HG02798 (cell line): ENCODE data around the gene SUPT20HL1.
"Not testable (repeated sequence)": the region's sequence is repeated elsewhere in the genome, so short reads cannot be mapped to it uniquely, and the experiment has no call there.

Experiments
- ATAC-seq: cut with Tn5 transposase; IDR thresholded peaks from one replicate; pipeline ENCODE4 v1.9.1; 2021; ENCODE audit warnings: mild to moderate bottlenecking; ENCODE audit not compliant: unreplicated experiment, poor library complexity

The SUPT20HL1 gene

DNA sequence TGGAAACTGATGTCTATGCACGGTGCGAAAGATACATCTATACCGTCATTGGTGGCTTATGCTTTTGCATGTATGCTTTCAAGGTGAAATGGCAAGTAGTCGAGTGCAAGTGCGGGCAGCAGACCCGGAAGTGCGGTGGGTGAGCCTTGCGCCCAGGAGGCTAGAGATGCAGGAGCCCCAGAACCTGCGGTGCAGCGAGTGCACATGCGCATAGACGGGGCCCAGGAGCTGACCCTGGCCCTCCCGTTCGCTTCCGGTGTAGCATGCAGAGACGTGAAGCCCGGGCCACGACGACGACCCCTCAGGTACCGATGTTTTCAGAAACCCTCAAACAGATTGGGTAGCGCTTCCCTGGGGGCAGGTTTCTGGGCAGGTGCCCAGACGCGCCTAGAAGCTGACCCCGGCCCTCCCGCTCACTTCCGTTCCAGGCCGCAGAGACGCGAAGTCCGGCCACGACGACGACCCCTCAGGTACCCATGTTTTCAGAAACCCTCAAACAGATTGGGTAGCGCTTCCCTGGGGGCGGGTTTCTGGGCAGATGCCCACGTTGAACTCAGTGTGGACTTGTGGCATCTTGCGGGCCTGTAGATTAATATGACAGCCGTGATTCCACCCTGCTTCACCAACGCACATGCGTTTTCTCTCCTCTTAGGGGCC lies 1.8 kb downstream of the SUPT20HL1 start:
- not testable (repeated sequence) for ATAC-seq

DNA sequence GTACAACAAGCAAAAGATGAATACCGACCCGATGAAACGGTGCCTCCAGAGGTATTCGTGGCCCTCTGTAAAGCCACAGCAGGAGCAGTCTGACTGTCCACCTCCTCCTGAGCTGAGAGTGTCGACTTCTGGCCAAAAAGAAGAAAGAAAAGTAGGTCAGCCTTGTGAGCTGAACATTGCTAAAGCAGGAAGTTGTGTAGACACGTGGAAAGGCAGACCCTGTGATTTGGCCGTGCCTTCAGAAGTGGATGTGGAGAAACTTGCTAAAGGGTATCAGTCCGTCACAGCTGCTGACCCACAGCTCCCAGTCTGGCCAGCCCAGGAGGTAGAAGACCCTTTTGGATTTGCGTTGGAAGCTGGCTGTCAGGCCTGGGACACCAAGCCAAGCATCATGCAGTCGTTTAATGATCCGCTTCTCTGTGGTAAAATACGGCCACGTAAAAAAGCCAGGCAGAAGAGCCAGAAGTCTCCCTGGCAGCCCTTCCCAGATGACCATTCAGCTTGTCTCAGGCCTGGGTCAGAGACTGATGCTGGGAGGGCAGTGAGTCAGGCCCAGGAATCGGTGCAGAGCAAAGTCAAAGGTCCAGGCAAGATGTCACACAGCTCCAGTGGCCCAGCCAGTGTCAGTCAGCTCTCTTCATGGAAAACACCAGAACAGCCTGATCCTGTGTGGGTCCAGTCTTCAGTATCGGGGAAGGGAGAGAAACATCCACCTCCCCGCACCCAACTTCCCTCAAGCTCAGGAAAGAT lies 3.2 kb downstream of the SUPT20HL1 start:
- ATAC-seq: not testable (repeated sequence)

DNA sequence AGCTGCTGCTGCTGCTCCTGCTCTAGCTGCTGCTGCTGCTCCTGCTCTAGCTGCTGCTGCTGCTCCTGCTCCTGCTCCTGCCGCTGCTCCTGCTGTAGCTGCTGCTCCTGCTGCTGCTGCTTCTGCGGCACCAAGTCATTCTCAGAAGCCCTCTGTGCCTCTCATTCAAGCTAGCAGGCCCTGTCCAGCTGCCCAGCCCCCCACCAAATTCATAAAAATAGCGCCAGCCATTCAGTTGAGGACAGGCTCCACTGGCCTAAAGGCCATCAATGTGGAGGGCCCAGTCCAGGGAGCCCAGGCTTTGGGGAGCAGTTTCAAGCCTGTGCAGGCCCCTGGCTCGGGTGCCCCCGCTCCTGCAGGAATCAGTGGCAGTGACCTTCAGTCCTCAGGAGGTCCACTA lies 3.9 kb downstream of the SUPT20HL1 start:
- no peak for ATAC-seq

DNA sequence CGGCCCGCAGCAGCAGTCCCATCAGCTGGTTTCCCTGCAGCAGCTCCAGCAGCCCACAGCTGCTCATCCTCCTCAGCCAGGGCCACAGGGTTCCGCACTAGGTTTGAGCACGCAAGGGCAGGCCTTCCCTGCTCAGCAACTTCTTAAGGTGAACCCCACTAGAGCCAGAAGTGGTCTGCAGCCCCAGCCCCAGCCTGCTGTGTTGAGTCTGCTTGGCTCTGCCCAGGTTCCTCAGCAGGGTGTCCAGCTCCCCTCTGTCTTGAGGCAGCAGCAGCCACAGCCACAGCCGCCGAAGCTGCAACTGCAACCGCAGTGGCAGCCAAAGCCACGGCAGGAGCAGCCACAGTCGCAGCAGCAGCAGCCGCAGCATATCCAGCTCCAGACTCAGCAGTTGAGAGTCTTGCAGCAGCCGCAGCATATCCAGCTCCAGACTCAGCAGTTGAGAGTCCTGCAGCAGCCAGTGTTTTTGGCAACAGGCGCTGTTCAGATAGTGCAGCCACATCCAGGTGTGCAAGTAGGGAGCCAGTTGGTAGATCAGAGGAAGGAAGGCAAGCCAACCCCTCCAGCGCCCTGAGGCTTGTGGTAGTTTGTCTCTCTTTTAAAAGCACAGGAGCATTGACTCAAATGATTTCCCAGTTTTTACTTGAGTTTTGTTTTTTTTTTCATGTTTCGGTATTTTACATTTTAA lies 4.6 kb downstream of the SUPT20HL1 start:
- no peak for ATAC-seq

DNA sequence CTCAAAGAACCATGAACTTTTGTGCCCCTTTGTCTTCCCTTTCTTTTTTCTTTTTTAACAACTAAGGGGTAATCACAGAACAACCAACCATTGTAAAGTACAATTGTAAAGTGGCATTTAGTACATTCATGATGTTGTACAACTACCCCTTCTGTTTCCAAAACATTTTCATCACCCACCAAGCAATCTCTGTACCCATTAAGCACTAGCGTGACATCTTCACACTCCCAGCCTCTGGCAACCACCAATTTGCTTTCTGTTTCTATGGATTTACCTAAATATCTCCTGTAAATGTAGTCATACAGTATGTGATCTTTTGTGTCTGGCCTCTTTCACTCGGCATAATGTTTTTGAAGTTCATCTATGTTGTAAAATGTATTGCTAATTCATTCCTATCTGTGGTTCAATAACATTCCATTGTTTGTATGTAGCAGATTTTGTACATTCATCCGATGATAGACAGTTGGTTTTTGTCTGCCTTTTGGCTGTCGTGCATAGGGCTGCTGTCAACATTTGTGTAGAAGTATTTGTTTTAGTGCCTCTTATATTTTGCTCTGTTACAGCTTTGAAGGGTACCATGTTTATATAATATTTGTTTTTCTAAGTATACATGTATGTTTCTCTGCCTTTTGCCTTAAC lies 6.4 kb downstream of the SUPT20HL1 start:
- ATAC-seq: not testable (repeated sequence)

DNA sequence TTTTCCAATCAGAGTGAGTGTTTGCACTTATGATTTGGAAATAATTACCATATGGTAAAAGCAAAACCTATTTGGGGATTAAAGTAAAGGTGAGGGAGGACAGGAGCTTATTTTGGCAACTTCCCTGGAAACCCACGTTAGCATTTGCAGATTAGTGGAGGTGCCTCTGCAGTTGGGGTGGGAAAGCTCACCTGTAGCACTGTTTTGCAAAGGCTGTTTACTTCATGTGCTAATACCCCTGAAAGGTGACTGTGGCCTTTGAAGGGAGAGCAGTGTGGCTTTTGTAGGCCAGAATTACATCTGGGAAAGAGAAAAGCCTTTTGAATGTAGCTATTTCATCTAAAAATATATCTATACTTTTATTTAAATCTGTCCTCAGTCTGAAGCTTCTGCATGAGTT lies 9.4 kb downstream of the SUPT20HL1 start:
- no peak for ATAC-seq

DNA sequence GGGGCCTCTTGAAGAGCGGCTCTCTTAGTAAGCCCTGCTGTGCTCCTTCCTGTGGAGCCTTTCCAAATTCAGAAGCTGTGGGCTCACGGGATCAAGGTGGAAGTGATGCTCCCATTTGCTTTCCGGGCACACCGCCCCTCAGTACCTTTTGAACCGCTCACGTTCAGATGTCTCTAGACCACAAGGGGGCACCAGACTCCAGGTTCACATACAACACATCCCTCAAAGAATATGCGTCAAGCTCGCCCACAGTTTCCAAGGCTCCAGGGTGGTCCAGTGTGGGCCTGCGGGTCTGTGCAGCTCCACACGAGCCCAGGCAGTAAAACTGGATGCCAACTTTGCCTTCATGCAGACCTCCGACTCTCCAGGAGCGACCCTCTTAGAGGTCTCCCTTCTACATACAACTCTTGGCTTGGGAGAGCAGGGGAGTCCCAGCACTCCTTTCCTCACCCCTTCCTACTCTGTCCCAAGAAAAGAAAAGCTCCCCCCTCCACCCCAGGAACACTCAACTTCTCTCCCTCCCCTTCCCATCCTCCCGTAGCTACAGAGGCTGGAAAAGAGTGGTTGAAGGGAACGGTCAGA lies 11.0 kb downstream of the SUPT20HL1 start:
- ATAC-seq: peak; percentile 66

DNA sequence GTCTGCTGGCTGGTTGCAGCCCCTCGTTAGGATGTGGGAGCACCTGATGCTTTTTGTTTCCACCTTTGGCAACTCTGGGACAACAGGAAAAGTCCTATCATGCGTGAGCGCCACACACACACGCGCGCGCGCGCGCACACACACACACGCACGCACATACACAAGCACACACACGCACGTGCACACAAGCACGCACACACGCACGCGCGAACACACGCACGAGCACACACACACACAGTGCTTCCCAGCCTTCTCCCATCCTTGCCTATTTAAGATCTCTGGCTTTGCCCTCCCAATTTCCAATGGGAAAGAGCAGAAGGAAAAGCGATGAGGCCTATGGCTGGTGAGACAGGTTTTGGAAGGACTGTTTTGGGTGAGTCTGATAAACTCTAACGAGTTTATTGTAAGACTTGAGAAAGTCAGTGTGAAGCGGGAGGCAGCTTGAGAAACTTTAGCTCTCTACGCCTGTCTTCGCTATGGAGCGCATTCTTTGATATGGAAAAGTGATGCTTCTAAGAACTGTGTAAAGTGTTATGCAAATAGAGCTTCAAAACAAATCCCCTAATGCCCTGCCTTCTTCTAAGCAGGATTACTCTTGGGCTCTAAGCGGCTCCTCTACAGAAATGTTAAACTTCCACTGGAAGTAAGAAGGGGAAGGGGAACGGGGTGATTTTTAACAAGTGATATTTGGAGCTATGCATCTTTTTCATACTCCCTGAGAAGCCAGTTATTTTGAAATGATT lies 11.8 kb downstream of the SUPT20HL1 start:
- no peak for ATAC-seq

DNA sequence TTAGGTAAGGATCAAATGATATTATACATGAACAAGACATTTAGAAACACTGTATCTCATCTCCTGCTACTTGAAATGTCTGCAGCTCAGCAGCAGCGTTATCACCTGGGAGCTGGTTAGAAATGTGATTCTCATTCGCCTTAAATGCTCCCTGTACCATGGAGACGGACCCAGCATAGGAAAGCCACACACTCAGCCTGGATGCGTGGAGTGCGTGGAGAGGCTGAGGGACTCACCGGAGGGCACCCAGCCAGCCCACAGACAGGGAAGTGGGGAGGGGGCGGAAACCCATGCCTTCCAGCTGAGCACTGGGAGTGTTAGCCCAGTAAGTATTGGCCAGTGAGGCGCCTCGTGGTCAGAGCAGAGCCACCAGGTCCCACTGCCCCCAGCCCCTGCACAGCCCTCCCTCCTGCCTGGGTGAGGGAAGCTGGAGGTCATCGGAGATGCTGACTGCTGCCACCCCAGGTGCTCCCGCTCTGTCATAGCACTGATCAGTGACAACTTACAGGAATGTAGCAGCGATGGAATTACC lies 15.2 kb downstream of the SUPT20HL1 start:
- ATAC-seq: no peak

DNA sequence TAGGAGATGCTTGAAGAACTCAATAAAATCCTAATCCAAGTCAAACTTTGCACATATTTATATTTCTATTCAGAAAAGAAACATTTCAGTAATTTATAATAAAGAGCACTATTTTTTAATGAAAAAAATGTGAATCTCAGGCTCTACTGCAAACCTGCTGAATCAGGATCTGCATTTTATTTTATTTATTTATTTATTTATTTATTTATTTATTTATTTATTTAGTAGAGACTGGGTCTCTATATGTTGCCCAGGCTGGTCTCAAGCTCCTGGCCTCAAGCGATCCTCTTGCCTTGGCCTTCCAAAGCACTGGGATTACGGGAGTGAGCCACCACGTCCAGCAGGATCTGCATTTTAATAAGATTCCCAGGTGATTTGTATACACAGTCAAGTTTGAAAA lies 16.0 kb downstream of the SUPT20HL1 start:
- no peak for ATAC-seq

DNA sequence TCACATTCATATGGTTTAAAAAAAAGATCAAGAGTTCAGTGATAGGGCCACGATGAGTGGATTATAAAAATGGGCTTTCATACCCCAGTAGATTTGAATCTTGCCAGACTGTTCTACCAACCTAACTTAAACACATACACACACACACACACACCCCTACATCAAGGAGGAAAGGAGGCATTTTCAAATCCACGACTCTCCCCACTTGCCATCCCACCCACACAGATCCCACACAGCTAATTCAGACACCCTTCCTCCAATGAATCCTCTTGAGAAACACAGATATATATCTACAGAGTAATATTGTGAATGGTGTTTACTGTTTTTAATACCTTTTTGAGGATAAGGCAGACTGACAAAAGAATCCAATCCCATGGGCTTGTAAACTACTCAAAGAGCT lies 16.8 kb downstream of the SUPT20HL1 start:
- ATAC-seq: no peak

DNA sequence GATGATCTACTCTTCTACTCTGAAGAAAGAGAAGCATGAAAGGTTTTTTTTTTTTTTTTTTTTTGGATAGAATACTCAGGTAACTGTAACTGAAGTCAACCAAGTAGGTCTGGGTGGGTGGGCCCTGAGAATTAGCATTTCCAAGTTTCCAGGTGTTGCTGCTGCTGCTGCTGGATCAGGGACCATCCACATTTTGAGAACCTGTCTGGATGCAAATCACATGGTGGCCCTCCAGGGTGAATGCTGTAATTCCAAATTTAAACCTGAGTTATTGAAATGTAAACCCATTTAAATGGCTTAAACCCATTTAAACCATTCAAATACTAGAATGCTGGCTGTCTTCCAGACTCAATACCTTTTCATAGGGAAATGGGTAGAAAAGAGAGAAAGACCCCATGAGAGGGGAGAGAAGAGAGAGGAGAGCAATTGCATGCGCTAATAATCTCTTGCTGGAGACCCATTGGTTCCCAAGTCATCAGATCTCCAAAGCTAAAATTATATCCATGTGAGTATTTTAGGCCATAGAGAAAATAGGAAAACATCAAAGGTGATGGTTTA lies 17.6 kb downstream of the SUPT20HL1 start:
- ATAC-seq: no peak

DNA sequence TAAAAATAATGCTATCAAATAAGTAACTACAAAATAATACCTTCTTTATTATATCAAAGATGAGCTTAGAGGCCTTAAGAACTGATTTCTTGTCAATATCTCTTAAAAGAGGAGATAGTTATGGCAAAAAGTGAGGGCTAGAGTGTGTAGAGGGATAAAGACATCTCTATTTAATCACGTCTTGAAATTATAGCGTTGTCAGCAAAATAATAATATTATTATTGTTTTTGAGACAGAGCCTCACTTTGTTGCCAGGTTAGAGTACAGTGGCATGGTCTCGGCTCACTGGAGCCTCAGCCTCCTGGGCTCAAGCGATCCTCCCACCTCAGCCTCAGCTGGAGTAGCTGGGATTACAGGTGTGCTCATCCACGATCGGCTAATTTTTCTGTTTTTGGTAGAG lies 18.3 kb downstream of the SUPT20HL1 start:
- ATAC-seq: no peak

DNA sequence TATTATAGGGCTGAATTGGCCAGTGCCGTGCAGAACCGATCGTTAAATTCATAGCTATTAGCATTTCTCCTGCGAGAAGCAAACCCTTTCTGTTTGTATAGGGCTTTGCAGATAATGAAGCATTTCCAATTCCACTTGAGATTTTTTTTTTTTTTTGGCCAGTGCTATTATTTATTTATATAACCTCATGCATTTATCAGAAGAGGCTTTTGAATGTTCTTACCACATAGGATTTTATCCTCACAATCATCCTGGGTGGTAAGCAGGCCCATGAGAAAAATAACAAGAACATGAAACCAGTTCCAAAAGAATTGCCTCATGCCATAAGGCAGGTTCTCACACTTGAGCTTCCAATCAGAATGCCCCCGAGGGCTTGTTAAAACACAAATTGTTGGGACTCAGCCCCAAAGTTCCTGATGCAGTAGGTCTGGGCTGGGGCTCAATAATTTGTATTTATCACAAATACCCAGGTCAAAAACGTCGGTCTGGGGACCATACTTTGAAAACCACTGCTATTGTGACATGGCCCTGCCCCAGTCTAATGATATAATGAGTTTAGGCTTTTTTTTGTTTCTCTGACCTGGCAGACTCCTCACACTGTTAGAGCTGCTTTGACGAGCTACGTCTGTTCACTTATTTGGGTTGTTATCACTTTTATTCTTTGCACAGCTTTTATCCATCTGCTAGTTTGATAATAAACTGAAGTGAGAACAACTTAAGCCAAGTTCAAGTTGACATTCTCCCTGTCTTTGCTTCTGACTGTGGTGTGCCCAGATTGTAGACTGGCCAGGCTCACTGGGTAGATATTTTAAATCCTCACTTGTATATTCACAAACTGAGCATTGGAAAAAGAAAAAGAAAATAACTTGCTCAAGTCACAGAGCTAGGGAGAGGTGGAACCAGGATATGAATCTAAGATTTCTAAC lies 20.1 kb downstream of the SUPT20HL1 start:
- ATAC-seq: no peak

DNA sequence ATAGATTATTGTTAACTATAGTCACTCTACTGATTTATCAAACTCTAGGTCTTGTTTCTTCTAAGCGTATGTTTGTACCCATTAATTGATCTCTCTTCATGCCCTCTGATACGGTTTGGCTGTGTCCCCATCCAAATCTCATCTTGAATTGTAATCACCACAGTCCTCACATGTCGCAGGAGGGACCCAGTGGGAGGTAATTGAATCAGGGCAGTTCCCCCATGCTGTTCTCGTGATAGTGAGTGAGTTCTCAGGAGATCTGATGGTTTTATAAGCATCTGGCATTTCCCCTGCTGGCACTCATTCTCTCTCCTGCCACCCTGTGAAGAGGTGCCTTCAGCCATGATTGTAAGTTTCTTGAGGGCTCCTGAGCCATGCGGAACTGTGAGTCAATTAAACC lies 21.9 kb downstream of the SUPT20HL1 start:
- not testable (repeated sequence) for ATAC-seq

DNA sequence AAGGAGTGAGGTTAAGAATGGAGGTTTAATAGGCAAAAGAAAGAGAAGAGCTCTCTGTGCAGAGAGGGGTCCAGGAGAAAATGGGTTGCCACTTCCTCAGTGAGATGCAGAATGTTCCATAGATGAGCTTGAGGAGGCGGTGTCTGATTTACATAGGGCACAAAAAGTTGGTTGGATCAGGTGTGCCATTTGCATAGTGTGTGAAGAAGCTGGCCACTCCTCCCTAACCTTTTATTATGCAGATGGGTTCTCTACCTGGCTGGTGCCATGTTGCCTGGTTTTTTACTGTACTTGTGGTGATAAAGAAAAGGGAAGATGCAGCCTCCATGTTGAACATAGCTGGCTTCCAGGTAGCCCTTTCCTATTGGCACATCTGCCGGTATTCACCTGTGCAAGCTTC lies 27.3 kb downstream of the SUPT20HL1 start:
- ATAC-seq: no peak

DNA sequence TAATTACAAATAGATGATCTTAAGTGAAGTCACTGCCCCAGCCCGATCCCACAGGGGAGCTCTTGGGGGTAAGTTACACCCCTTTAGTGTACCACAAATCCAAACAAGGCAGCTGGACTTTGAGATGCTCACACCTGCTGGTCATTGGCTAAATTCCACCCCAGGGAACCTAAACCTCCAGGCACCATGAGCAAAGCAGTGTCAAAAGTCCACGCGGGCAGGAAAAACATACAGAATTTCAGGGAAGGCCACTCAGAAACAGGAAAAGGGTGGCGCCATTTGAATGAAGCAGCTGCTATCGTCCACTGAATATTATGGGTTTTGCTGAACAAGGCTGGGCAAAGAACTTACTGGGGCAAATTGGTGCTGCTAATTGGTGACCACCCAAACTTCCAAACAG lies 30.9 kb downstream of the SUPT20HL1 start:
- ATAC-seq: no peak

DNA sequence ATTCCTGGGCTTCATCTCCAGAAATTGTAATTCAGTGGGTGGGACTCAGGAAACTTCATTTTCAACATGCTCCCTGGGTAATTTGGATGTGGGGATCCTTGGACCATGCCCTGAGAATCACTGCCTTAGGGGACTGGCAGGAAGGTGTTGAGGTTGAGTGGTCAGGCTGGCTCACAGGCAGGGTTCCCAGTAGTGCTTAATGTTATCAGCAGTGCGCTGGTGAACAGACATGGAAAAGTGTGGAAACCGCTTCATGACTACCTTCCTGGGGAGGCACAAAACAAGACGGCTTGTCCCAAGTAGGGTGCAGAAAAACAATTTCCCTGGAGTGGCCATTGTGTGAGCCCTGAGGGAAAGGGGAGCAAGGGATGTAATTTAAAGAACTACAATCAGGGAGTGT lies 31.4 kb downstream of the SUPT20HL1 start:
- no peak for ATAC-seq
